ENCODE results near the gene GIGYF1. TPM values are rescaled to one million over a fixed set of nuclear protein-coding genes. Genes with fewer than 3 reads are reported as not detected.
A peak's percentile ranks its signal among the peaks of the same experiment; 100 is the strongest.
"Not testable (repeated sequence)": the region's sequence is repeated elsewhere in the genome, so short reads cannot be mapped to it uniquely, and the experiment has no call there.

The GIGYF1 gene
- total and polyA plus RNA-seq, 8 donors, result 28.3 to 57.7 (median 39.7) TPM

DNA sequence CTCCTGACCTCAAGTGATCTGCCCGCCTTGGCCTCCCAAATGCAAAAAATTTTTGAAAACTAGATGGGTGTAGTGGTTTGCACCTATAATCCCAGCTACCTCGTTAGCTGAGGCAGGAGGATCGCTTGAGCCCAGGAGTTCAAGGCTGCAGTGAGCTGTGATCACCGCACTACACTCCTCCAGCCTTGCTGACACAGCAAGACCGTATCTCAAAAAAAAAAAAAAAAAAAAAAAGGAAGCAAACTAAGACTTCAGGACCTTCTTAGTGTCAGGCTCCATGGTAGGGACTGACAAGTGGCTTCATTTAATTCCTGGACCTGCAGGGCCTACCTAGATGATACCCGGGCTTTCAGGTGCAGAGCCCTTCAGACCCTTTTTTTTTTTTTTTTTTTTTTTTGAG, 14.3 kb upstream of the GIGYF1 start:
- TF ChIP-seq, protein P1, sequence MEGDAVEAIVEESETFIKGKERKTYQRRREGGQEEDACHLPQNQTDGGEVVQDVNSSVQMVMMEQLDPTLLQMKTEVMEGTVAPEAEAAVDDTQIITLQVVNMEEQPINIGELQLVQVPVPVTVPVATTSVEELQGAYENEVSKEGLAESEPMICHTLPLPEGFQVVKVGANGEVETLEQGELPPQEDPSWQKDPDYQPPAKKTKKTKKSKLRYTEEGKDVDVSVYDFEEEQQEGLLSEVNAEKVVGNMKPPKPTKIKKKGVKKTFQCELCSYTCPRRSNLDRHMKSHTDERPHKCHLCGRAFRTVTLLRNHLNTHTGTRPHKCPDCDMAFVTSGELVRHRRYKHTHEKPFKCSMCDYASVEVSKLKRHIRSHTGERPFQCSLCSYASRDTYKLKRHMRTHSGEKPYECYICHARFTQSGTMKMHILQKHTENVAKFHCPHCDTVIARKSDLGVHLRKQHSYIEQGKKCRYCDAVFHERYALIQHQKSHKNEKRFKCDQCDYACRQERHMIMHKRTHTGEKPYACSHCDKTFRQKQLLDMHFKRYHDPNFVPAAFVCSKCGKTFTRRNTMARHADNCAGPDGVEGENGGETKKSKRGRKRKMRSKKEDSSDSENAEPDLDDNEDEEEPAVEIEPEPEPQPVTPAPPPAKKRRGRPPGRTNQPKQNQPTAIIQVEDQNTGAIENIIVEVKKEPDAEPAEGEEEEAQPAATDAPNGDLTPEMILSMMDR (IDR thresholded peaks at IDR 0.05), result no peak
- no peak overlapping the region for H3K4me3 ChIP-seq
- intact Hi-C loops (cut with DNase I), result loop anchor here in 1 of 2 donors (10.0 kb wide), 1 partner anchor 146 kb away; the partner anchor contains the start of gene SLC12A9
- peaks cover 9 to 19% of the 10 kb centered on the region in 2 donors for H3K4me1 ChIP-seq
- ATAC-seq (no peak), DNase-seq (peak in 1 of 4 donors; percentile 18)
- H3K27me3 ChIP-seq, result no peaks in the 10 kb centered on the region
- no peaks in the 10 kb centered on the region for H3K36me3 ChIP-seq
- no peaks in the 10 kb centered on the region for H3K9me3 ChIP-seq
- H3K27ac ChIP-seq, result no peak overlapping the region

DNA sequence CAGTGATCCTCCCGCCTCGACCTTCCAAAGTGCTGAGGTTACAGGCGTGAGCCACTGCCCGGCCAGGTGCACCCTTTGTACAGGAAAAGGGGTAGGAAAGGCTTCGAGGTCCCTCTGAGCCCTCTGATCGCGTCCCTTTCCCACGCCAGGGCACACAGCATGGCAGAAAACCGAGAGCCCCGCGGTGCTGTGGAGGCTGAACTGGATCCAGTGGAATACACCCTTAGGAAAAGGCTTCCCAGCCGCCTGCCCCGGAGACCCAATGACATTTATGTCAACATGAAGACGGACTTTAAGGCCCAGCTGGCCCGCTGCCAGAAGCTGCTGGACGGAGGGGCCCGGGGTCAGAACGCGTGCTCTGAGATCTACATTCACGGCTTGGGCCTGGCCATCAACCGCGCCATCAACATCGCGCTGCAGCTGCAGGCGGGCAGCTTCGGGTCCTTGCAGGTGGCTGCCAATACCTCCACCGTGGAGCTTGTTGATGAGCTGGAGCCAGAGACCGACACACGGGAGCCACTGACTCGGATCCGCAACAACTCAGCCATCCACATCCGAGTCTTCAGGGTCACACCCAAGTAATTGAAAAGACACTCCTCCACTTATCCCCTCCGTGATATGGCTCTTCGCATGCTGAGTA, 12.7 kb upstream of the GIGYF1 start:
- no peaks in the 10 kb centered on the region for H3K9me3 ChIP-seq
- H3K4me1 ChIP-seq, result peaks cover 9 to 19% of the 10 kb centered on the region in 2 donors
- no peaks in the 10 kb centered on the region for H3K27me3 ChIP-seq
- H3K27ac ChIP-seq, result peak overlapping the region in 1 of 2 donors; percentile 91
- H3K36me3 ChIP-seq, result no peaks in the 10 kb centered on the region
- TF ChIP-seq, protein P1 (IDR thresholded peaks at IDR 0.05), result no peak
- intact Hi-C loops (cut with DNase I), result loop anchor here in 1 of 2 donors (10.0 kb wide), 1 partner anchor 148 kb away; the partner anchor contains the start of gene SLC12A9
- DNase-seq (peak in 1 of 4 donors; percentile 78), ATAC-seq (no peak)
- H3K4me3 ChIP-seq, result peak overlapping the region; percentile 64 to 86

GRCh38 chr7:100705753-100706671, 12.0 kb upstream of the GIGYF1 start, which contains the start of gene POP7:
Gene POP7 (plus strand): TSS chr7:100706121. CDS start chr7:100706831, 710 bp downstream.
- intact Hi-C loops (cut with DNase I), result loop anchor here in 1 of 2 donors (10.0 kb wide), 1 partner anchor 149 kb away; the partner anchor contains the start of gene SLC12A9
- TF ChIP-seq, protein P1 (IDR thresholded peaks at IDR 0.05), result no peak
- Histone ChIP-seq H3K4me3 (peak within 1 kb of the TSS; percentile 64 to 86), H3K27ac (peak within 1 kb of the TSS; percentile 91 to 94), H3K27me3 (no peaks in the 10 kb centered on the region), H3K4me1 (peaks cover 9 to 19% of the 10 kb centered on the region in 2 donors), H3K9me3 (no peaks in the 10 kb centered on the region), H3K36me3 (no peaks in the 10 kb centered on the region)
- ATAC-seq (peak; percentile 95), DNase-seq (peak; percentile 98 to 99 (median 99))

DNA sequence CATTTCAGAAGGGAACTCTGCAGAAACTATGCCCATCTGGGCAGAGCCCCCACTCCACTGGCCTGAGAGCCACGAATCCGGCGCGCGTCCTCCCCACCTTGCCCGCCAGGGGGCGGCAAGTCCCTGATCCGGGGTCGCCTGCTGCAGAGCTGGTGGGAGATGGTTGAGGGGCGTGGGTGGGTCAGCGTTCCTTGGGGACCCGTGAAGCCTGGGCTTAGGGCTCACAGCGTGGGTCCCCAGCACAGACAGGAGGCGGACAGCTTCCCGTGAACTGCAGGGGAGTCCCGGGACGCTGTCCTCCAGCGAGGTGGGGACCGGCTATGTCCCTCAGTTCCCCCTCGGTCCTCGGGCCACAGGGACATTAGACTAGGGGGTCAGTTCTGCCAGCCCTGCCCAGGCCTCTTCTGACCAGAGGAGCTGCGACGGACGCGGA, 11.3 kb upstream of the GIGYF1 start:
- DNase-seq, result peak in 3 of 4 donors; percentile 79 to 95 (median 86)
- intact Hi-C loops (cut with DNase I), result loop anchor here in 1 of 2 donors (10.0 kb wide), 1 partner anchor 149 kb away; the partner anchor contains the start of gene SLC12A9
- TF ChIP-seq, protein P1 (IDR thresholded peaks at IDR 0.05), result peak; percentile 81 to 90
- Histone ChIP-seq H3K27ac (peak overlapping the region; percentile 91 to 94), H3K4me3 (peak overlapping the region; percentile 64 to 86), H3K27me3 (no peaks in the 10 kb centered on the region), H3K9me3 (no peaks in the 10 kb centered on the region), H3K4me1 (peaks cover 9 to 19% of the 10 kb centered on the region in 2 donors), H3K36me3 (no peaks in the 10 kb centered on the region)
- ATAC-seq, result peak; percentile 86

DNA sequence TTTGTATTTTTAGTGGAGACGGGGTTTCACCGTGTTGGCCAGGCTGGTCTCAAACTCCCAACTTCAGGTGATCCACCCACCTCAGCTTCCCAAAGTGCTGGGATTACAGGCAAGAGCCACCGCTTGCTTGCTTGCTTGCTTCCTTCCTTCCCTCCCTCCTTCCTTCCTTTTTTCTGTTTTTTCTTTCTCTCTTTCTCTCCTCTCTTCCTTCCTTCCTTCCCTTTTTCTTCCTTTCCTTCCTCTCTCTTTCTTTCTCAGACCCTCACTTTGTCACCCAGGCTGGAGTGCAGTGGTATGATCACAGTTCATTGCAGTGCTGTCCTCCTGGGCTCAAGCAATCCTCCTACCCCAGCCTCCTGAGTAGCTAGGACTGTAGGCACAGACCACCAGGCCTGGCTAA, 7.0 kb upstream of the GIGYF1 start:
- peak in 1 of 4 donors; percentile 12 for DNase-seq
- H3K27ac ChIP-seq, ATAC-seq, H3K27me3 ChIP-seq, H3K9me3 ChIP-seq, H3K4me1 ChIP-seq, H3K36me3 ChIP-seq, H3K4me3 ChIP-seq: not testable (repeated sequence)
- intact Hi-C loops (cut with DNase I), result loop anchor here in 1 of 2 donors (10.0 kb wide), 1 partner anchor 154 kb away; the partner anchor contains the start of gene SLC12A9
